HG02678 (cell line): ENCODE measurements around the gene OGFOD2.
A peak's percentile ranks its signal among the peaks of the same experiment; 100 is the strongest.

Experiments
- ATAC-seq: cut with Tn5 transposase; IDR thresholded peaks from one replicate; pipeline ENCODE4 v1.9.1; 2021; ENCODE audit warnings: mild to moderate bottlenecking, moderate library complexity; ENCODE audit not compliant: unreplicated experiment

Gene OGFOD2

DNA sequence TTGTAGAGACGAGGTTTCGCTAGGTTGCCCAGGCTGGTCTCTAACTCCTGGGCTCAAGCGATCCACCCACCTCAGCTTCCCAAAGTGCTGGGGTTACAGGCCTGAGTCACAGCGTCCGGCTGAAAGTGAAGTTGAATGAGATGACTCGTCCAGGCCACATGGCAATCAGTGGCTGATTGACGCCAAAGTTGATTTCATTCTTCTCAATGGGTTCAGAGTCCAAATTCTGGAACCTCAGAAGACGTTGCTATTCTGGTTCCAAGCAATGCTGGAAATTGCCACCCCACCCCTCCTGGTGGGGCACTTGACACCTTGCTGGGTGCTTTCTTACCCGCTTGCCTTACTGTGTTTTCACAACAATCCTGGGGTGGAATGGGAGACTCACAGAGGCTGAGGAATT is 23.6 kb upstream of the OGFOD2 start:
- ATAC-seq = no peak

GRCh38 chr12:122951979-122952892 is 22.8 kb upstream of the OGFOD2 start:
- peak; percentile 72 for ATAC-seq

GRCh38 chr12:122955156-122955555 is 19.9 kb upstream of the OGFOD2 start:
- ATAC-seq = no peak

GRCh38 chr12:122956035-122956434 is 19.0 kb upstream of the OGFOD2 start:
- ATAC-seq = no peak

DNA sequence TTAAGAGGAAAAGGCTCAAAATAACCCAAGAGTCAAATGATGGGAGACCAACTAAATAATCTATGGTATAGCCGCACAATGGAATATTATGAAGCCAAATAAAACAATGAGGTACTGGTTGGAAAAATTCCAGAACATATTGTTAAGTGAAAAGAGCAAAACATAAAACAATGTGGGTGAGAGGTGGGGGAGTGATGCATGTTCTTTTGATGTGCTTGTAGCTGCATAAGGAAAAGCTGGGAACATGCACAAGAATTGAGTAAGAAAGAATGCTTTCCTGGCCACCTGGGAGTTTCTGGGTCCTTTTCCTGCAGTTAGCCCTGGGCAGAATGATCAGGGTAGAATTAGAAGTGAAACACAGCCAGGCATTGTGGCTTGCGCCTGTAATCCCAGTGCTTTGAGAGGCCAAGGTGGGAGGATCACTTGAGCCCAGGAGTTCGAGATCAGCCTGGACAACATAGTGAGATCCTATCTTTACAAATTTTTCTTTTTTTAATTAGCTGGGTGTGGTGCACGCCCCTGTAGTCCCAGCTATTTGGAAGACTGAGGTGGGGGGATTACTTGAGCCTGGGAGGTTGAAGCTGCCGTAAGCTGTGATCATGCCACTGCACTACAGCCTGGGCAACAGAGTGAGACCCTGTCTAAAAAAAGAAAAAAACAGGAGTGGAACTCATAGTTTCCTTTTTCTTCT is 16.7 kb upstream of the OGFOD2 start:
- no peak for ATAC-seq

- no peak for ATAC-seq
Measured at GRCh38 chr12:122959566-122960192, 15.4 kb upstream of the OGFOD2 start.

DNA sequence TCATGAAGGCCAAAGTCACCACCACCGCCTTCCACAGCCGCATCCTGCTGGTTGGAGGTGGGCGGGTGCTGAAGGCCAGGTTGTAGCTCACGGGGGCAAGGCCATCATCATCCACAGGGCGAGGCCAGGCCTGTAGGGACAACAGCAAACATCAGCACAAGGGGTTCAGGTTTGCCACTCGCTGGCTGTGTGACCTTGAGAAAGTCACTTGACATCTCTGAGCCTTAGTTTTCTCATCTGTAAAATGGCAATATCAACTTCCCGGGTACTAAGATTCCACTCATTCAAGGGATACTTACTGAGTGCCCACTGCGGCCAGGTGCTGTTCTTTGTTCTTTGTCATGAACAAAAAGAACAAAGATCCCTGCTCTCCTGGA is 14.9 kb upstream of the OGFOD2 start:
- ATAC-seq = no peak

- ATAC-seq = no peak
Measured at GRCh38 chr12:122961531-122962329, 13.3 kb upstream of the OGFOD2 start.

DNA sequence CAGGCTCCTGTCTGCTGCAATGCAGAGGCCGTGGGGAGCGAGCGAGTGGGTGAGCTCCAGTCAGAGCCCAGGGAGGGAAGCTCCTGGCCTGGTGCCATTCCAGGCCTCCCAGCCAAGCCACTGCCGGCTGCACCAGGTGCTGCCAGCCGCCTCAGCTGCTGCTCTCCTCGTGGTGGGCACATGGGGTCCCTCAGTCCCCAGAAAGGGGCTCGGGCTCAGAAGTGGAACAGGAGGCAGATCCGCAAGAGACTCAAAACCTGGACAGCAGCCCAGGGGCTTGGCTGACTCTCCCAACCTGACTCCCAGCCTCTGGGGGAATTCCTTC is 11.1 kb upstream of the OGFOD2 start:
- ATAC-seq = no peak

GRCh38 chr12:122964439-122965257 is 10.4 kb upstream of the OGFOD2 start:
- no peak for ATAC-seq

GRCh38 chr12:122965321-122965751 is 9.7 kb upstream of the OGFOD2 start:
- ATAC-seq = no peak

DNA sequence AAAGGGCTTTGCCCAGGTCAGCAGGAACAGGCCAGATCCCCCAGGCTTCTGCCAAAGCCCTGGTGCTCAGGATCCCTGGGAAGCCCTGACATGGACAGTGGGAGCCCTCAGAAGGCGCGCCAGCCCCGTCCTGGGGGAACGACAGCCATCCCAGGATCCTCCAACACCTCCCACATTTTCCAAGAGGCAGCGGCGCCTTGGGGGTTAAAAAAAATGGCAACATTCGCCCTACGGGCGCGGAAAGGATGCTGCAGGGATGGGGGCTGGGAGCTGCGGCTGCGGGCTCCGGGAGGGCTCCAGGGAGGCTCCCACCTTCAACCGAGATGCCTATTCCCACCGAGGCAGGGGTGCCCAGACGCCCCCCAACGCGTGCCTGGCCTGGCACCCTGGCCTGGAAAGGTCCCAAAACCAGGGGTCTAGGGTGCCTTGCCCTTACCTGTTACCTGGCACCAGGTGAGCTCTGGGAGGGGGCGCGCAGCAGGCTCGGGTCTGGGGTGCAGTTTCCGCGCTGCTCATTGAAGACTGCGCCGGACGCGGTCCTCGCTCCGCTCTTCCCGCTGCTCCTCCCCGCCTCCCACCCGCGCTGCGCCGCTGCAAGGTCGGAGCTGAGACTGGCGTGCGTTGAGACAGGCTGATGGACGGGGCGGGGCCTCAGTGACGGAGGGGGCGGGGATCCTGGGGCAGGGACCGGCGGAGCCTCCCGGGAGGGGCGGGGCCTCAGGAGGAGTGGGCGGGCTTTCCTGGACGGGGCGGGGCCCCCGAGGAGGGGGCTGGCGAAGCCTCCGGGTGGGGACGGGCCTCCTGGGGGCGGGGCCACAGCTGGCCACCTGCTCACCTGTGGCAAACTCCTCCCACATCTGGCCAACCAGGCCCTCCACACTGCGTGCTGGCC is 8.9 kb upstream of the OGFOD2 start, which contains the start of gene ABCB9:
Gene ABCB9, minus strand, starts transcription at position 613 of the 892 bp plus-strand sequence. CDS start 6,228 bp downstream, outside the sequence.
- peak; percentile 72 for ATAC-seq

GRCh38 chr12:122966743-122967550 is 8.1 kb upstream of the OGFOD2 start:
- no peak for ATAC-seq

DNA sequence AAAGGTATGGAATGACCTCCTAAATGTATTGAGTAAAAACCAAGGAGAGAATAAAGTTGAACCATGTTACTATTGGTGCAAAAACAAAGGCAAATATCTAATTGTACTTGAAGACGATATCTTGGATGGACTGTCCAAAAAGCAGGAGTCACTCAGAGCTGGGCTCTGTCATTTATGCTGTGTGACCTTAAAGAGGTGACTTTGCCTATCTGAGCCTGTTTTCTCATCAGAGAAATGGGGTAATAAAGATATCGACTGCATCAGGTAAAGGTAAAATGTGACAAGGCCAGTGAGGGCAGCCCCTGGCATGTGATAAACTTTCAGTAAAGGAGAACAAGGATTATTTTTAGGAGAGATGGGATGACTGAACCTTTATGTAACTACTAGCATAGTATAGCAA is 6.9 kb upstream of the OGFOD2 start:
- ATAC-seq = no peak

- ATAC-seq = no peak
Measured at GRCh38 chr12:122969676-122970075, 5.4 kb upstream of the OGFOD2 start.

GRCh38 chr12:122974274-122974891 is 661 bp upstream of the OGFOD2 start:
- ATAC-seq = peak; percentile 80

DNA sequence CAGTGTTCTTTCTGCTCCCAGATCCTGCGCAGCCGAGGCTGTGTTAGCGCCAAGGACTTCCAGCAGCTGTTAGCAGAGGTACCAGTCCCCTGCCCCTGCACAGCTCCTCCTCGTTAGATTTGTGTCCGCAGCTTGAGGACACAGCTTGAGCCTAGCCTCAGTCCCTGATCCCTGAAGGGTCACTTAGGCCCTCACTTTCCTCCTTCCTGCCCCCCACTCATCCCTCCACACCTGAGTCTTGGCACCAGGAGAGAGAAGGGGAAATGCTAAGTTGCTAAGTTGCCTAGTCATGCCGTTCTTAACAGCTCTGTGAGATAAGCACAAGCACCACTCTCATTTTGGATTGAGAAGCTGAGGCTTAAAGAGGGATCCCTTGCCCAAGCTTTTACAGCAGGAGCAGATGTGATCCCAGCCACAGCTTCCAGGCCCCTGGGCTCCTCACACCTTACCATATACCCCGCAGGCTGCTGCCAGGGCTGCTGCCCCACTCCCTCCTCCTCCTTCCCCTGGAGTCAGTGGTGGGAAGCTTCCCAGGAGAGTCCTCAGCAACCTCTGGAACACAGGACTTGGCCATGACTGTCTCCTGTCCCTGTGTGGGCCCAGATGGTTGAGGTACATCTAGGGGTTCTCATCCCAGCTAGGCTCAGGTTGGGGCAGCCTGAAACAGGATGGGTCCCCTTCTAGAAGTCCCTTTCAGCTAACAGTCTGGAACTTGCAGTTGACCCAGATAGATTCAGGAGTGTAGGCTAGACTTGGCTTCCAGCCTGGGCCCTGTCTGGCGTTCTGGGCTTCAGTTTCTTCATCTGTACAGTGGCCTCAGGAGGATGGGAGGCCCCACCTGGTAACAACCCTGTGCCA is 975 bp downstream of the OGFOD2 start:
- no peak for ATAC-seq
